Stomach (tissue), 4 donors: ENCODE results near the gene RNF208.

ENCODE experiments used
- POLR2A ChIP-seq, 4 donors: fragments of 450-650 bp; IDR thresholded peaks; one replicate each; pipeline ENCODE4 v1.6.1; 2016; ENCODE audit warnings: antibody characterized with exemption in 4 of 4, control low read depth in 2 of 4, mild to moderate bottlenecking in 1 of 4, moderate library complexity in 1 of 4
- POLR2AphosphoS5 ChIP-seq, 3 donors: sonication (generic); formaldehyde crosslinking; IDR thresholded peaks; one replicate each; pipeline ENCODE4 v1.6.1; 2016; ENCODE audit warnings: antibody characterized with exemption in 3 of 3
- TF ChIP-seq, protein P1 (sequence below), 7 experiments: fragments of 450-650 bp in 4 of 7; fragments of 200-600 bp in 3 of 7; sonication (generic) in 3 of 7; IDR thresholded peaks; one replicate each; pipeline ENCODE4 v1.5.1; 2016 to 2019; ENCODE audit warnings: antibody characterized with exemption in 7 of 7, control low read depth in 2 of 7, mild to moderate bottlenecking in 1 of 7

DNA sequence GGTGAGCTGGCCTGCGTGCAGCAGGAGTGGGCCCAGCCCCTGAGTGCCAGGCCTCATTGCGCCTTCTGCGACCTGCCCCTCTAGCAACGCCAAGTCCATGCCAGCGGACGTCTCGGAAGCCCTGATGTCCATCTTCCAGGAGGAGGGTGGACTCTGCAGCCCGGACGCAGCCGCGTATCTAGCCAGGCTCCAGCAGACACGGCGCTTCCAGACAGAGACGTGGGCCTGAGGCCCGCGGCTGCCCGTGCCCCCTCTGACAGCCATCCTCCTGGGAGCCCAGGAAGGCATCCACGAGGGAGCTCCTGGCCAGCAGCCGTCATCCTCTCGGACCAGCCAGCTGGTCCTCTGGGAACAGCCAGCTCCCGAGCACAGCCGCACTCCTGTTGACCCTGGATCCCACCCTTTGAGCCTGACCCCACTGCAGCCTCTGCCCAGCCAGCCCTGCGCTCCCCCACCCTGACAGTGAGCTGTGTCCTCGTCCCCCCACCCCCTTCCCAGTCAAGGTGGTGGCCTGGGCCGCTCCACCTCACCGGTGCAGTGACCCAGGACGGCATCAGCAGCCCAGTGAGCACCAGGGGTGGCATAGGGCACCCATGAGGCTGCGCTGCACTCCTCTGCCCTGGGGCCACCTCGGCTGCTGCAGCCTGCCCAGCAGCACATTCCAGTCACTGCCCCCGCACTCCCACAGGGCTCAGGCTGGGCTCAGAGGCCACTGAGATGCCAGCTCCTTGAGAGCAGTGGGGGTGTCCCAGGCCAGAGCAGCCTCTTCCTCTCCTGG is 5.7 kb downstream of the RNF208 start:
- TF ChIP-seq, protein P1, sequence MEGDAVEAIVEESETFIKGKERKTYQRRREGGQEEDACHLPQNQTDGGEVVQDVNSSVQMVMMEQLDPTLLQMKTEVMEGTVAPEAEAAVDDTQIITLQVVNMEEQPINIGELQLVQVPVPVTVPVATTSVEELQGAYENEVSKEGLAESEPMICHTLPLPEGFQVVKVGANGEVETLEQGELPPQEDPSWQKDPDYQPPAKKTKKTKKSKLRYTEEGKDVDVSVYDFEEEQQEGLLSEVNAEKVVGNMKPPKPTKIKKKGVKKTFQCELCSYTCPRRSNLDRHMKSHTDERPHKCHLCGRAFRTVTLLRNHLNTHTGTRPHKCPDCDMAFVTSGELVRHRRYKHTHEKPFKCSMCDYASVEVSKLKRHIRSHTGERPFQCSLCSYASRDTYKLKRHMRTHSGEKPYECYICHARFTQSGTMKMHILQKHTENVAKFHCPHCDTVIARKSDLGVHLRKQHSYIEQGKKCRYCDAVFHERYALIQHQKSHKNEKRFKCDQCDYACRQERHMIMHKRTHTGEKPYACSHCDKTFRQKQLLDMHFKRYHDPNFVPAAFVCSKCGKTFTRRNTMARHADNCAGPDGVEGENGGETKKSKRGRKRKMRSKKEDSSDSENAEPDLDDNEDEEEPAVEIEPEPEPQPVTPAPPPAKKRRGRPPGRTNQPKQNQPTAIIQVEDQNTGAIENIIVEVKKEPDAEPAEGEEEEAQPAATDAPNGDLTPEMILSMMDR (IDR thresholded peaks at IDR 0.05): no peak
- TF ChIP-seq POLR2AphosphoS5 (IDR thresholded peaks at IDR 0.05): no peak
- no peak for TF ChIP-seq POLR2A (IDR thresholded peaks at IDR 0.05)
